ENCODE measurements around the gene ANKRD10. TPM values are rescaled to one million over a fixed set of nuclear protein-coding genes. Genes with fewer than 3 reads are reported as not detected.

The ANKRD10 gene
- total RNA-seq, 2 experiments from 2014 or later: 65.1 to 91.8 TPM

- Mint-ChIP-seq H3K9me3 (ENCODE audit: low read depth) (no peaks in the 10 kb centered on the region), H3K4me1 (no peaks in the 10 kb centered on the region), H3K27me3 (no peaks in the 10 kb centered on the region), H3K4me3 (no peak overlapping the region), H3K36me3 (ENCODE audit: low read depth) (peaks cover 22% of the 10 kb centered on the region), H3K27ac (no peak overlapping the region)
- DNase-seq (no peak), ATAC-seq (no peak)
- ChIA-PET CTCF (interaction anchor here (0.6 kb wide), 1 partner anchor 12 kb away, joined by 3 read pairs; no protein-coding TSS in a partner anchor), POLR2A (interaction anchor here (0.9 kb wide), 1 partner anchor 10 kb away, joined by 4 read pairs; no protein-coding TSS in a partner anchor)
- intact Hi-C loops (cut with DNase I, micrococcal nuclease): no loop called here
These were observed 20.8 kb downstream of the ANKRD10 start for GRCh38 chr13:110894086-110894485.

GRCh38 chr13:110893571-110893970 lies 21.3 kb downstream of the ANKRD10 start:
- intact Hi-C loops (cut with DNase I, micrococcal nuclease): no loop called here
- POLR2A ChIA-PET: interaction anchor here (0.9 kb wide), 1 partner anchor 9 kb away, joined by 4 read pairs; no protein-coding TSS in a partner anchor
- Mint-ChIP-seq H3K4me3 (no peak overlapping the region), H3K36me3 (ENCODE audit: low read depth) (peaks cover 22% of the 10 kb centered on the region), H3K27me3 (no peaks in the 10 kb centered on the region), H3K4me1 (no peaks in the 10 kb centered on the region), H3K9me3 (ENCODE audit: low read depth) (no peaks in the 10 kb centered on the region), H3K27ac (no peak overlapping the region)
- CTCF ChIA-PET: interaction anchor here (0.5 kb wide), 1 partner anchor 355 kb away, joined by 3 read pairs; no protein-coding TSS in a partner anchor
- ATAC-seq: no peak
- DNase-seq: no peak

- no peak for DNase-seq
- Mint-ChIP-seq H3K27ac (no peak overlapping the region), H3K9me3 (ENCODE audit: low read depth) (no peaks in the 10 kb centered on the region), H3K4me1 (no peaks in the 10 kb centered on the region), H3K36me3 (ENCODE audit: low read depth) (peaks cover 18% of the 10 kb centered on the region), H3K4me3 (no peak overlapping the region), H3K27me3 (no peaks in the 10 kb centered on the region)
- ATAC-seq: no peak
- intact Hi-C loops (cut with DNase I, micrococcal nuclease): no loop called here
- CTCF ChIA-PET: no interaction called here
- POLR2A ChIA-PET: no interaction called here
These were observed 24.3 kb downstream of the ANKRD10 start for GRCh38 chr13:110890279-110891165.

GRCh38 chr13:110888390-110888789 lies 26.5 kb downstream of the ANKRD10 start:
- no peak overlapping the region for H3K27ac Mint-ChIP-seq
- intact Hi-C loops (cut with DNase I, micrococcal nuclease): no loop called here
- H3K4me3 Mint-ChIP-seq: no peak overlapping the region
- POLR2A ChIA-PET: no interaction called here
- H3K4me1 Mint-ChIP-seq: peaks cover 5% of the 10 kb centered on the region
- no peaks in the 10 kb centered on the region for H3K9me3 Mint-ChIP-seq (ENCODE audit: low read depth)
- CTCF ChIA-PET: no interaction called here
- no peak for ATAC-seq
- peaks cover 12% of the 10 kb centered on the region for H3K36me3 Mint-ChIP-seq (ENCODE audit: low read depth)
- H3K27me3 Mint-ChIP-seq: no peaks in the 10 kb centered on the region
- no peak for DNase-seq

- intact Hi-C loops (cut with DNase I, micrococcal nuclease): no loop called here
- ChIA-PET POLR2A (no interaction called here), CTCF (no interaction called here)
- DNase-seq (no peak), ATAC-seq (no peak)
- Mint-ChIP-seq H3K9me3 (ENCODE audit: low read depth) (no peaks in the 10 kb centered on the region), H3K36me3 (ENCODE audit: low read depth) (peaks cover 7% of the 10 kb centered on the region), H3K27me3 (no peaks in the 10 kb centered on the region), H3K4me3 (no peak overlapping the region), H3K4me1 (peaks cover 8% of the 10 kb centered on the region), H3K27ac (no peak overlapping the region)
These were observed 27.1 kb downstream of the ANKRD10 start for GRCh38 chr13:110887597-110888333.

- no peak overlapping the region for H3K4me3 Mint-ChIP-seq
- ATAC-seq (peak; percentile 37), DNase-seq (no peak)
- no peak overlapping the region for H3K27ac Mint-ChIP-seq
- no peaks in the 10 kb centered on the region for H3K9me3 Mint-ChIP-seq (ENCODE audit: low read depth)
- no peaks in the 10 kb centered on the region for H3K27me3 Mint-ChIP-seq
- intact Hi-C loops (cut with DNase I, micrococcal nuclease): no loop called here
- peaks cover 3% of the 10 kb centered on the region for H3K36me3 Mint-ChIP-seq (ENCODE audit: low read depth)
- peaks cover 8% of the 10 kb centered on the region for H3K4me1 Mint-ChIP-seq
- ChIA-PET POLR2A (no interaction called here), CTCF (no interaction called here)
These were observed 27.8 kb downstream of the ANKRD10 start for GRCh38 chr13:110886870-110887596.

GRCh38 chr13:110885966-110886869 lies 28.7 kb downstream of the ANKRD10 start:
- ChIA-PET CTCF (no interaction called here), POLR2A (no interaction called here)
- Mint-ChIP-seq H3K27me3 (no peaks in the 10 kb centered on the region), H3K36me3 (ENCODE audit: low read depth) (peaks cover 3% of the 10 kb centered on the region), H3K4me1 (peaks cover 8% of the 10 kb centered on the region), H3K27ac (no peak overlapping the region), H3K9me3 (ENCODE audit: low read depth) (no peaks in the 10 kb centered on the region), H3K4me3 (no peak overlapping the region)
- ATAC-seq: no peak
- intact Hi-C loops (cut with DNase I, micrococcal nuclease): no loop called here
- DNase-seq: no peak

GRCh38 chr13:110885516-110885915 lies 29.4 kb downstream of the ANKRD10 start:
- ChIA-PET CTCF (interaction anchor here (0.6 kb wide), 1 partner anchor 372 kb away, joined by 3 read pairs; no protein-coding TSS in a partner anchor), POLR2A (no interaction called here)
- ATAC-seq: no peak
- Mint-ChIP-seq H3K9me3 (ENCODE audit: low read depth) (no peaks in the 10 kb centered on the region), H3K27ac (no peak overlapping the region), H3K36me3 (ENCODE audit: low read depth) (peaks cover 3% of the 10 kb centered on the region), H3K27me3 (no peaks in the 10 kb centered on the region), H3K4me3 (no peak overlapping the region), H3K4me1 (peaks cover 8% of the 10 kb centered on the region)
- no peak for DNase-seq
- intact Hi-C loops (cut with DNase I, micrococcal nuclease): no loop called here

GRCh38 chr13:110884517-110884916 lies 30.4 kb downstream of the ANKRD10 start:
- CTCF ChIA-PET: no interaction called here
- no peak for ATAC-seq
- H3K4me1 Mint-ChIP-seq: peaks cover 8% of the 10 kb centered on the region
- no peak for DNase-seq
- H3K36me3 Mint-ChIP-seq (ENCODE audit: low read depth): peaks cover 3% of the 10 kb centered on the region
- no peaks in the 10 kb centered on the region for H3K27me3 Mint-ChIP-seq
- intact Hi-C loops (cut with DNase I, micrococcal nuclease): no loop called here
- POLR2A ChIA-PET: interaction anchor here (0.6 to 1.2 kb wide), 2 partner anchors 9 to 115 kb away, joined by 4 to 5 read pairs; no protein-coding TSS in a partner anchor
- no peak overlapping the region for H3K27ac Mint-ChIP-seq
- no peak overlapping the region for H3K4me3 Mint-ChIP-seq
- no peaks in the 10 kb centered on the region for H3K9me3 Mint-ChIP-seq (ENCODE audit: low read depth)

- CTCF ChIA-PET: interaction anchor here (0.7 kb wide), 1 partner anchor 8 kb away, joined by 3 read pairs; no protein-coding TSS in a partner anchor
- Mint-ChIP-seq H3K27me3 (no peaks in the 10 kb centered on the region), H3K9me3 (ENCODE audit: low read depth) (no peaks in the 10 kb centered on the region), H3K4me3 (no peak overlapping the region), H3K36me3 (ENCODE audit: low read depth) (peaks cover 3% of the 10 kb centered on the region), H3K27ac (no peak overlapping the region), H3K4me1 (peaks cover 8% of the 10 kb centered on the region)
- ATAC-seq (no peak), DNase-seq (no peak)
- POLR2A ChIA-PET: no interaction called here
- intact Hi-C loops (cut with DNase I, micrococcal nuclease): no loop called here
These were observed 31.3 kb downstream of the ANKRD10 start for GRCh38 chr13:110883542-110883941.

All from activated CD4-positive, alpha-beta T cell treated with anti-CD3 and anti-CD28 coated beads for 36 hours (primary cell).